Gastroesophageal sphincter (tissue), 3 donors: ENCODE results near the gene PAX4.

Experiments used
- CTCF ChIP-seq, 4 experiments: fragments of 200-600 bp in 2 of 4; fragments of 450-650 bp in 2 of 4; sonication (generic) in 1 of 4; IDR thresholded peaks; one replicate each; pipeline ENCODE4 v1.5.1; 2017 to 2019; ENCODE audit warnings: antibody characterized with exemption in 4 of 4, mild to moderate bottlenecking in 2 of 4, moderate library complexity in 2 of 4
- EP300 ChIP-seq: sonication (generic); formaldehyde crosslinking; IDR thresholded peaks from one replicate; pipeline ENCODE4 v1.6.1; 2017; ENCODE audit warnings: antibody characterized with exemption, mild to moderate bottlenecking
- POLR2A ChIP-seq, 2 donors: fragments of 450-650 bp; IDR thresholded peaks; one replicate each; pipeline ENCODE4 v1.6.1; 2017; ENCODE audit warnings: antibody characterized with exemption in 2 of 2, mild to moderate bottlenecking in 2 of 2, moderate library complexity in 1 of 2

- TF ChIP-seq CTCF (IDR thresholded peaks at IDR 0.05) (no peak), EP300 (no peak), POLR2A (IDR thresholded peaks at IDR 0.05) (no peak)
These were observed 51.7 kb downstream of the PAX4 start for GRCh38 chr7:127566242-127566641.
